Stimulated activated CD8-positive, alpha-beta memory T cell treated with anti-CD3 and anti-CD28 coated beads, Interleukin-7, amount 100 ng/mL, for 4 hours (primary cell): Measurements from ENCODE around the gene PCLO.
"Not testable (repeated sequence)": the region's sequence is repeated elsewhere in the genome, so short reads cannot be mapped to it uniquely, and the experiment has no call there.

Experiments
- DNase-seq, 2 donors: peaks; one replicate each; pipeline ENCODE4 v3.0.0-alpha.2; 2020; ENCODE audit warnings: low read depth in 2 of 2

The PCLO gene

GRCh38 chr7:83053965-83054364 is 108.7 kb downstream of the PCLO start:
- no peak for DNase-seq

GRCh38 chr7:83040484-83040883 is 122.2 kb downstream of the PCLO start:
- no peak for DNase-seq

GRCh38 chr7:83038787-83039186 is 123.9 kb downstream of the PCLO start:
- DNase-seq: no peak

- DNase-seq: no peak
These were observed 125.8 kb downstream of the PCLO start for GRCh38 chr7:83036721-83037380.

GRCh38 chr7:83036130-83036529 is 126.6 kb downstream of the PCLO start:
- DNase-seq: no peak

GRCh38 chr7:83032195-83032594 is 130.5 kb downstream of the PCLO start:
- no peak for DNase-seq

GRCh38 chr7:83023817-83024665 is 138.6 kb downstream of the PCLO start:
- DNase-seq: not testable (repeated sequence)

- no peak for DNase-seq
These were observed 141.7 kb downstream of the PCLO start for GRCh38 chr7:83021032-83021431.

- DNase-seq: no peak
These were observed 142.5 kb downstream of the PCLO start for GRCh38 chr7:83020161-83020560.

- DNase-seq: no peak
These were observed 146.8 kb downstream of the PCLO start for GRCh38 chr7:83015916-83016315.

- DNase-seq: no peak
These were observed 148.1 kb downstream of the PCLO start for GRCh38 chr7:83014546-83014945.

- no peak for DNase-seq
These were observed 150.7 kb downstream of the PCLO start for GRCh38 chr7:83011954-83012353.

- DNase-seq: no peak
These were observed 157.3 kb downstream of the PCLO start for GRCh38 chr7:83005410-83005809.

GRCh38 chr7:83001362-83002040 is 161.2 kb downstream of the PCLO start:
- no peak for DNase-seq

GRCh38 chr7:82998436-82998835 is 164.2 kb downstream of the PCLO start:
- DNase-seq: no peak

GRCh38 chr7:82985144-82985802 is 177.4 kb downstream of the PCLO start:
- no peak for DNase-seq

GRCh38 chr7:82980130-82980788 is 182.4 kb downstream of the PCLO start:
- DNase-seq: no peak

- DNase-seq: no peak
These were observed 186.7 kb downstream of the PCLO start for GRCh38 chr7:82975811-82976468.

- no peak for DNase-seq
These were observed 190.5 kb downstream of the PCLO start for GRCh38 chr7:82972135-82972534.

- DNase-seq: no peak
These were observed 197.3 kb downstream of the PCLO start for GRCh38 chr7:82965088-82966036.
